Gastroesophageal sphincter (tissue), 4 donors: ENCODE measurements around the gene CNNM3. TPM values are rescaled to one million over a fixed set of nuclear protein-coding genes. Genes with fewer than 3 reads are reported as not detected.
A peak's percentile ranks its signal among the peaks of the same experiment; 100 is the strongest.

ENCODE experiments used
- ATAC-seq: fragments of 150-250 bp; one replicate; pipeline ENCODE4 v1.9.1; 2016; ENCODE audit warnings: mild to moderate bottlenecking, moderate library complexity
- H3K27ac ChIP-seq, 4 donors: fragments of 200-600 bp; sonication (generic) in 3 of 4; 1 replicate in 3 of 4; 2 replicates in 1 of 4; pipeline ENCODE4 v1.5.1; 2016 to 2019
- H3K27me3 ChIP-seq: fragments of 200-600 bp; sonication (generic); one replicate; pipeline ENCODE4 v1.5.1; 2019
- H3K36me3 ChIP-seq, 2 donors: fragments of 200-600 bp; sonication (generic); one replicate each; pipeline ENCODE4 v1.5.1; 2019; ENCODE audit warnings: control low read depth in 1 of 2
- H3K4me1 ChIP-seq, 3 donors: fragments of 200-600 bp; sonication (generic); 1 replicate in 2 of 3; 2 replicates in 1 of 3; pipeline ENCODE4 v1.5.1; 2016 to 2019; ENCODE audit warnings: control low read depth in 2 of 3
- H3K4me3 ChIP-seq, 2 donors: fragments of 200-600 bp; sonication (generic); one replicate each; pipeline ENCODE4 v1.5.1; 2019; ENCODE audit warnings: mild to moderate bottlenecking in 1 of 2, moderate library complexity in 1 of 2
- H3K9me3 ChIP-seq, 3 donors: fragments of 200-600 bp; sonication (generic); one replicate each; pipeline ENCODE4 v1.5.1; 2017 to 2019; ENCODE audit warnings: control low read depth in 2 of 3
- CTCF ChIP-seq, 4 experiments: fragments of 200-600 bp in 2 of 4; fragments of 450-650 bp in 2 of 4; sonication (generic) in 1 of 4; IDR thresholded peaks; one replicate each; pipeline ENCODE4 v1.5.1; 2017 to 2019; ENCODE audit warnings: antibody characterized with exemption in 4 of 4, mild to moderate bottlenecking in 2 of 4, moderate library complexity in 2 of 4
- EP300 ChIP-seq: sonication (generic); formaldehyde crosslinking; IDR thresholded peaks from one replicate; pipeline ENCODE4 v1.6.1; 2017; ENCODE audit warnings: antibody characterized with exemption, mild to moderate bottlenecking
- POLR2A ChIP-seq, 2 donors: fragments of 450-650 bp; IDR thresholded peaks; one replicate each; pipeline ENCODE4 v1.6.1; 2017; ENCODE audit warnings: antibody characterized with exemption in 2 of 2, mild to moderate bottlenecking in 2 of 2, moderate library complexity in 1 of 2
- POLR2AphosphoS5 ChIP-seq: sonication (generic); formaldehyde crosslinking; IDR thresholded peaks from one replicate; pipeline ENCODE4 v1.6.1; 2017; ENCODE audit warnings: antibody characterized with exemption
- WGBS, 2 donors: methylation state at CpG; one replicate each; pipeline ENCODE4 v1.1.5; 2018; ENCODE audit warnings: low coverage in 1 of 2; 5-methylcytosine and 5-hydroxymethylcytosine counted together
- total RNA-seq, 4 donors: library from RNA; depleted of rRNA; stranded (reverse); fragments of >200 nt; gene quantifications; one replicate each; pipeline ENCODE4 v1.1.0, GENCODE V29; 2016

CNNM3 gene
- total RNA-seq, 4 donors from 2014 or later, result 10.4 to 21.6 (median 18.9) TPM

GRCh38 chr2:96864343-96865091 lies 48.4 kb downstream of the CNNM3 start:
- Histone ChIP-seq H3K4me3 (no peak overlapping the region), H3K9me3 (no peaks in the 10 kb centered on the region), H3K4me1 (peaks cover 0 to 83% (median 29%) of the 10 kb centered on the region in 3 donors), H3K27me3 (no peaks in the 10 kb centered on the region), H3K36me3 (peaks cover 0 to 80% of the 10 kb centered on the region in 2 donors), H3K27ac (peak overlapping the region; percentile 7 to 100 (median 100))
- TF ChIP-seq CTCF (IDR thresholded peaks at IDR 0.05) (no peak), POLR2AphosphoS5 (no peak), EP300 (no peak), POLR2A (IDR thresholded peaks at IDR 0.05) (no peak)
- no peak for ATAC-seq
- whole genome bisulfite sequencing, 2 donors, result 70% methylated on average over 8 of the region's 25 CpGs; no CpG with 5 or more reads in 1 of the 2 donors

GRCh38 chr2:96865654-96866053 lies 49.6 kb downstream of the CNNM3 start:
- no peak for ATAC-seq
- H3K4me1 ChIP-seq, result peaks cover 0 to 76% (median 24%) of the 10 kb centered on the region in 3 donors
- H3K4me3 ChIP-seq, result no peak overlapping the region
- H3K27me3 ChIP-seq, result no peaks in the 10 kb centered on the region
- TF ChIP-seq EP300, result no peak
- TF ChIP-seq CTCF (IDR thresholded peaks at IDR 0.05), result no peak
- no peak for TF ChIP-seq POLR2AphosphoS5
- TF ChIP-seq POLR2A (IDR thresholded peaks at IDR 0.05), result no peak
- peaks cover 0 to 71% of the 10 kb centered on the region in 2 donors for H3K36me3 ChIP-seq
- WGBS, 2 donors, result 65% methylated on average over 10 to 15 of the region's 16 CpGs
- H3K9me3 ChIP-seq, result no peaks in the 10 kb centered on the region
- peak overlapping the region in 3 of 4 donors; percentile 100 for H3K27ac ChIP-seq

GRCh38 chr2:96866149-96866548 lies 50.1 kb downstream of the CNNM3 start:
- Histone ChIP-seq H3K4me1 (peaks cover 0 to 76% (median 24%) of the 10 kb centered on the region in 3 donors), H3K27me3 (no peaks in the 10 kb centered on the region), H3K9me3 (no peaks in the 10 kb centered on the region), H3K4me3 (peak overlapping the region in 1 of 2 donors; percentile 99), H3K36me3 (peaks cover 0 to 66% of the 10 kb centered on the region in 2 donors), H3K27ac (peak overlapping the region in 3 of 4 donors; percentile 100)
- TF ChIP-seq POLR2A (IDR thresholded peaks at IDR 0.05), result no peak
- TF ChIP-seq POLR2AphosphoS5, result no peak
- no peak for TF ChIP-seq CTCF (IDR thresholded peaks at IDR 0.05)
- TF ChIP-seq EP300, result no peak
- no peak for ATAC-seq
- no CpG with 5 or more reads among the region's 14 CpGs for WGBS, 2 donors

GRCh38 chr2:96866586-96866985 lies 50.5 kb downstream of the CNNM3 start:
- H3K27me3 ChIP-seq, result no peaks in the 10 kb centered on the region
- H3K36me3 ChIP-seq, result peaks cover 0 to 61% of the 10 kb centered on the region in 2 donors
- peak overlapping the region in 1 of 2 donors; percentile 99 for H3K4me3 ChIP-seq
- no peaks in the 10 kb centered on the region for H3K9me3 ChIP-seq
- ATAC-seq, result no peak
- 20 to 40% methylated on average over 1 of the region's 8 CpGs for WGBS, 2 donors
- H3K27ac ChIP-seq, result peak overlapping the region in 3 of 4 donors; percentile 100
- TF ChIP-seq CTCF (IDR thresholded peaks at IDR 0.05) (no peak), POLR2A (IDR thresholded peaks at IDR 0.05) (no peak)
- peaks cover 0 to 76% (median 24%) of the 10 kb centered on the region in 3 donors for H3K4me1 ChIP-seq
